ENCODE data around the gene ANKMY2. TPM values are rescaled to one million over a fixed set of nuclear protein-coding genes. Genes with fewer than 3 reads are reported as not detected.

The ANKMY2 gene
- 12.3 TPM for total RNA-seq
- long read RNA-seq, transcript ANKMY2-201 (10 exons, 2,555 nt): major isoform, 16 of 21 reads
- long read RNA-seq, partial matches to known transcripts: 4 of 21 reads
- long read RNA-seq, other reads (novel, unspliced or antisense): 1 of 21 reads

- DNase-seq (peak; percentile 98), ATAC-seq (peak; percentile 96)
- Histone ChIP-seq H3K27me3 (no peaks in the 10 kb centered on the region), H3K9me3 (no peaks in the 10 kb centered on the region), H3K4me1 (peaks cover 16% of the 10 kb centered on the region), H3K36me3 (no peaks in the 10 kb centered on the region), H3K27ac (peak within 1 kb of the TSS; percentile 93), H3K4me3 (peak within 1 kb of the TSS; percentile 89)
- peak; percentile 17 for TF ChIP-seq CTCF (IDR thresholded peaks at IDR 0.05)
- intact Hi-C loops (cut with DNase I): no loop called here
These were observed at the start of gene ANKMY2, which contains the start of gene BZW2 for GRCh38 chr7:16645593-16646471. Gene ANKMY2, minus strand, starts transcription at chr7:16645754. Its CDS starts 181 bp downstream, at chr7:16645573. Gene BZW2, plus strand, starts transcription at chr7:16646181. Its CDS starts 19,263 bp downstream, at chr7:16665444.

- intact Hi-C loops (cut with DNase I): no loop called here
- Histone ChIP-seq H3K4me1 (no peaks in the 10 kb centered on the region), H3K27ac (no peak overlapping the region), H3K4me3 (no peak overlapping the region), H3K36me3 (peaks cover 62% of the 10 kb centered on the region), H3K9me3 (no peaks in the 10 kb centered on the region), H3K27me3 (no peaks in the 10 kb centered on the region)
- ATAC-seq (no peak), DNase-seq (no peak)
- TF ChIP-seq CTCF (IDR thresholded peaks at IDR 0.05): no peak
These were observed 49.3 kb upstream of the ANKMY2 start for GRCh38 chr7:16694806-16695205.

GRCh38 chr7:16693601-16694318 lies 48.2 kb upstream of the ANKMY2 start:
- Histone ChIP-seq H3K9me3 (no peaks in the 10 kb centered on the region), H3K36me3 (peaks cover 60% of the 10 kb centered on the region), H3K27ac (no peak overlapping the region), H3K4me1 (no peaks in the 10 kb centered on the region), H3K27me3 (no peaks in the 10 kb centered on the region), H3K4me3 (no peak overlapping the region)
- intact Hi-C loops (cut with DNase I): no loop called here
- no peak for ATAC-seq
- no peak for DNase-seq
- no peak for TF ChIP-seq CTCF (IDR thresholded peaks at IDR 0.05)

- no peaks in the 10 kb centered on the region for H3K9me3 ChIP-seq
- H3K27ac ChIP-seq: no peak overlapping the region
- no peaks in the 10 kb centered on the region for H3K27me3 ChIP-seq
- H3K4me3 ChIP-seq: no peak overlapping the region
- ATAC-seq (no peak), DNase-seq (no peak)
- intact Hi-C loops (cut with DNase I): no loop called here
- no peaks in the 10 kb centered on the region for H3K4me1 ChIP-seq
- H3K36me3 ChIP-seq: peaks cover 37% of the 10 kb centered on the region
- no peak for TF ChIP-seq CTCF (IDR thresholded peaks at IDR 0.05)
These were observed 45.7 kb upstream of the ANKMY2 start for GRCh38 chr7:16691241-16691640.

- intact Hi-C loops (cut with DNase I): no loop called here
These were observed 42.7 kb upstream of the ANKMY2 start for GRCh38 chr7:16688249-16688648.

More at GRCh38 chr7:16688249-16688648, 42.7 kb upstream of the ANKMY2 start:
- no peaks in the 10 kb centered on the region for H3K9me3 ChIP-seq
- no peaks in the 10 kb centered on the region for H3K4me1 ChIP-seq
- no peak overlapping the region for H3K27ac ChIP-seq
- no peak overlapping the region for H3K4me3 ChIP-seq
- TF ChIP-seq CTCF (IDR thresholded peaks at IDR 0.05): no peak
- peaks cover 42% of the 10 kb centered on the region for H3K36me3 ChIP-seq
- H3K27me3 ChIP-seq: no peaks in the 10 kb centered on the region
- no peak for ATAC-seq
- DNase-seq: no peak
